T-helper 22 cell (primary cell): Measurements from ENCODE around the gene SLC8A1.

Experiments used
- DNase-seq: peaks from one replicate; pipeline ENCODE4 v3.0.0-alpha.2; 2020; ENCODE audit warnings: low read depth

SLC8A1 gene

DNA sequence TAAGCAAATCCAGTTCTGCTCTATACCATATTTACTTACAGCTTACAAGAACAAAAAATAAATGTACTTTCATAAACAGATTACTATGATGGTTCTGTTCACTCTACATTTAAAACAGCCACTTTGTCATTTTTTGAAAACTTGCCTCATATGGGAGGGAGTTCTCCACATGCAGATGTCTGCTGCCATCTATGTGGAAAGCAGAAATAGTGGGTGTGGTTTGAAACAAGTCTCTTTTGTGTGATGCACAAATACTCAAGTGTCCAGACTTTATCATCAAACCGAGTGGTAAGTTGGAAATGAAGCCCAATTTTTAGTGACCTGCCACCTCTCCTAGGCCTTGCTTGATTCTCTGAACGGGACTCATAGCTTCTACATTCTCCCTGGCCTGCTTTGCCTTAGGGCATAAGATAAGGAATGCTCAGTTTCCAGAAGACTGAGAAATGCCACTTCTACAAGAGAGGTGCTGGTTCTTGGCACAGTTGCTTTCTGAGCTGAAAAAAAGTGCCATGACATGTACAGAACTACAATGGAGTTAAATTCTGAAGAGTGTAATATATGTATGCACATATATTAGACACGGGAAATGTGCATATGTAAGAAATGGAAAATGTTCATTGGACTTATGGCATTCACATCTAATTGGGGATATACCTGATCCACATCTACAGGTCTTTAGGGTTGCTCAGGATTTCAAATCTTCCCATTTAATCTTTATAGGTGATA is 221.0 kb downstream of the SLC8A1 start:
- no peak for DNase-seq

DNA sequence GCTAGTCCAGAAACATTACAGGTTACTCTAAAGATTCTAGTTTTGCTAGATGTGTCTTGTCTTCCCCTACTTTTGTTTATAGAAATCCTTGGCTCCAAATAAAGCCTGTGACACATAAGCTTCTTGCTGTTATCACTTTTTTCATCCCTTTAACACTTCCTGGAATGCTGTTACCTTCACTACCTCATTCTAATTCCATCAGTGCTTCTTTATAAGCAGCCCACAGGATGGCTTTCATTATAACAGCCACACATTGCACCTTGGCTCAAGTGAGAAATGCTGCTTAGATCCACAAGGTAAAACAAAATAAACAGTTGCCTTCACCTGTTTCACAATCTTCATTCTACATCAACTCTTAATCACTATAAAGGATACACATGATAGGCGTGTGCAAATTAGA is 221.7 kb downstream of the SLC8A1 start:
- no peak for DNase-seq

GRCh38 chr2:40228310-40228709 is 223.6 kb downstream of the SLC8A1 start:
- no peak for DNase-seq

GRCh38 chr2:40227210-40227609 is 224.7 kb downstream of the SLC8A1 start:
- DNase-seq, result no peak

GRCh38 chr2:40226637-40227036 is 225.3 kb downstream of the SLC8A1 start:
- no peak for DNase-seq

- DNase-seq, result no peak
Observed at GRCh38 chr2:40225670-40226210, 226.2 kb downstream of the SLC8A1 start.

GRCh38 chr2:40224318-40224717 is 227.6 kb downstream of the SLC8A1 start:
- no peak for DNase-seq

DNA sequence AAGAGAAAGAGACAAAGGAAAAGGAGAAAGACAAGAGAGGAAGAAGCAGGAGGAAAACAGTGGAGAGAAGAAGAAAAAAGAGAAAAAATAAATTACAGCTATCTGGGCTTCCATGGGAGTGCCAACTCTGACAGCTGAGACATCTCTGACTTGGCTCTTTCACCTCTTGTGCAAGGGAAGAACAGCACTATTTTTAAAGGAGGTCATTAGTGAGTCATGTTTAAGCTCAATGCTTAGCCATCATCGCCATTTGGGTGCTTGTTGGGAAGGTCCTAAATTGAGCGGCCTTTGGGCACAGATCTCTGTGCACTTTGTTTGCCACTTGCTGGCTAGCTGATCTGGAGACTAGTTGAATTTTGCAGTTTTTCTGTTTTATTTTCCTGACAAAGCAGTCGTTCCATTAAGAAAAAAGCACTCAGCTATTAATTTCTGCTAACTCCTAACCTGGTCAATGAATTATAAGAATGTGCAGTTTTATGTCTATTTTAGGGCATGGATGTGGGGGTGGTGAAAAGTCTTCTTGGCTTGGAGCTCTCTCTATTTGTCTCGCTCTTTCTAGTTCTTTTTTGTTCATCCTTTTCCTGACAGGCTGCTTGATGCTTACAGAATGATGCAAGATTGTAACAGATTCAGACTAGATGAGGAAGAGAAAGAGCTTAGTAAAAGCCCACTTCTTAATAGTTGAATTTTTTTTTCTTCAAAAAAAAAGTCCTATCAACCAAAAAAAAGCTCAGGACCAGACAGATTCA is 231.5 kb downstream of the SLC8A1 start:
- no peak for DNase-seq

- no peak for DNase-seq
Observed at GRCh38 chr2:40219141-40219540, 232.7 kb downstream of the SLC8A1 start.

DNA sequence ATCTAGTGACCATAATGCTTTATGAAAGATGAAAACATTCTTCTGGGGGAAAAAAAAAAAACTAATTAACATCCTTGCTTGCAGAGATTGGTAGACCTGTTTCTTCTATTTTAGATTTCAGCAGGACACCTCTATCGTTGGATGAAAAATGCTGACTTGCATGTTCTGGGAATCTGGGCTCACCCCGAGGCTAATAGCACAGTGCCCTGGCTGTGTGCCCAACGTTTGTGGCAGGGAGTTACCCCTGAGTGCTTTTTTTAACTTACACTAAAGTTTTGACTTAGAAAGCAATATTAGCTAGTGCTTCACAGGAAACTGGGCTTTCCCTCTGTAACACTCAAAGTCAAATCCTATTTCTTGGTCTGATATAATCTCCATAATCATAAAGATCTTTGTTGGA is 233.2 kb downstream of the SLC8A1 start:
- no peak for DNase-seq

- no peak for DNase-seq
Observed at GRCh38 chr2:40213619-40214018, 238.3 kb downstream of the SLC8A1 start.

- no peak for DNase-seq
Observed at GRCh38 chr2:40213071-40213470, 238.8 kb downstream of the SLC8A1 start.

DNA sequence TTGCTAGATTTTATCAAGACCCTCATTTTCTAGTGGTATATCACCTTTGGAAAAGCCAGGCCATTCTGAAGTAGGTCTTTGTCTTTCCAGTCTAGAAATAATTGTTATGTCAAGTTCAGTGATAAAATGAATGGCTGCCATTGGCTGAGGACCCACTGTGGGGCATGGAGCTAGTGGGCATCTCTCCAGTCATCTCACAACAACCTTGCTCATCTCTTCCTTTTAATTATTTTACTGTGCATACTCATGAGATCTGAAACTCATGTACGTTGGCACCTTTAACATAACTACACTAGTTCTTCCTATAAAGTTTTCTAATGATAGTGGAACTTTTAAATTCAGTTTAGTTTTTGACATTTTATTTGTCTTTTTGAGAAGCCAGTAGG is 240.9 kb downstream of the SLC8A1 start:
- no peak for DNase-seq

GRCh38 chr2:40210344-40210967 is 241.4 kb downstream of the SLC8A1 start:
- no peak for DNase-seq

DNA sequence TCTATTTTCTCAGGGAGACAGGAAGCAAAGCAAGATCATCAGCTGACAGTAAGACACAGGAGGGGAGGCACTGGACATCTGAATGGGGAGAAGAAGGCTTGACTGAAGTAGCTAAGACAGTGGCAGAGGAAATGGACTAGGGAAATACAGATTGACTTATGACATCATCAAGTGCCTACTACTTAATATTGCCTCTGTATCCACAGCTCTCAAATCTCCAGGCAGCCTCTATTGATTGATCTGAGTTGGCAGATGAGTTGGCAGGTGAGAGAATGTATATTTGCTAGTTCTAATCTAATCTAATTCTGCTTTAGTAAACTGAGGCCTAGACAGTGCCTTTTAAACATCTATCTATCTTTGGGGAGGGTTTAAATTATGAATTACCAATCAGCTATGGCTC is 242.1 kb downstream of the SLC8A1 start:
- DNase-seq, result no peak

DNA sequence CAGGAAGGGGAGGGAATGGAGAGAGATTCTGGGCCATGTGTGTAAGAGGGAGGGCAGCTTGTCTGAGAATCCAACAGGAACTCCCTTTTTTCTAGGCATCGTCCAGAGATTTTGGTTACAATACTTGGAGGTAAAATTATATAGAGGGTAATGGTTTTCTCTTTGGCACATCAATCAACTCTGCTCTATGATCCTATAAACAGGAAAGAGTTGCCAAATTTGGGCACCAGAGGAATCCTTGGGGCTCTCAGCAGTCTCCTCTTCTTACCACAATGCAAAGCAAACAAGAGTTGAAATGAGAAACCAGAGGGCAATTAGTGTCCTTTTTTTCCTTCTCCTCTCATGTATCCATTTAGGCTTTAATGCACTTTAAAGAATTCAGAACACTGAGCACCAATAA is 243.4 kb downstream of the SLC8A1 start:
- no peak for DNase-seq

GRCh38 chr2:40204268-40204667 is 247.6 kb downstream of the SLC8A1 start:
- DNase-seq, result no peak

DNA sequence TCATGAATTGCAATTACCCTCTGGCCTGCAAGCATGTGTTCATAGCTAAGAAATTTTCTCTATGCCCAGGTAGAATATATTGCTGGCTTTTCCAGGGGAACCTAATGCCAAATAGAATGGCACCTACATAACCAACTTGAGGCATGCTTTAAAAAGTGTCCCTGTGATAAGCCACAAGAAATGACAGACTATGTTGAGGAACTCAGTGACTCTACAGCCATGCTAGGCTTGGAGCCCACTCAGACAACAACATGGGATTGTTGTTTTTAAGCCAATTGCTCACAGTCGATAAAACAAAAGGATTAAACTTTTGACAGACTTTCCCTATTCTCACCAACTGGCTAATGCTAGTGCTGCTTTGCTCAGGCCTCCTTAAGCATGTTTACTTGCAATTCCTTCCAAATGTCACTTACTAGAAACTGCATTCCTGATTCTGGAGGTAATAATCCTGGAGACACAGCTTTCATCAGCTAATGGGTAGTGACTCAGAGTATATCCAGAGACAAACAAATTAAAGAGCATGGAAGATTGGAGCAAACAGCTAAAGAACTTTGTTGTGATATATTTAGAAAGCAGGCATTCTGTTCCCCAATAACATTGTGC is 249.0 kb downstream of the SLC8A1 start:
- no peak for DNase-seq

GRCh38 chr2:40201425-40201824 is 250.5 kb downstream of the SLC8A1 start:
- no peak for DNase-seq

GRCh38 chr2:40200366-40200915 is 251.4 kb downstream of the SLC8A1 start:
- DNase-seq, result no peak

GRCh38 chr2:40199771-40200170 is 252.1 kb downstream of the SLC8A1 start:
- no peak for DNase-seq

GRCh38 chr2:40197121-40197520 is 254.8 kb downstream of the SLC8A1 start:
- DNase-seq, result no peak
